Astrocyte of the spinal cord (primary cell): ENCODE measurements around the gene TTC9.

Experiments used
- DNase-seq: peaks from one replicate; pipeline ENCODE4 v3.0.0; 2011; ENCODE audit warnings: low read depth, low spot score
- H3K4me3 ChIP-seq: 2 replicates; pipeline ENCODE4 v1.5.1; 2011; ENCODE audit warnings: low read depth, mild to moderate bottlenecking, low read length, moderate library complexity
- in situ Hi-C: cut with HindIII; loops from 2 replicates; pipeline ENCODE4 v1.10.0; 2017; ENCODE audit warnings: low sequenced_read_pairs
- TF ChIP-seq, protein P1 (sequence below): IDR thresholded peaks from 2 replicates; pipeline ENCODE4 v1.5.1; 2012; ENCODE audit warnings: low read depth, mild to moderate bottlenecking, low read length, inconsistent platforms

Gene TTC9

DNA sequence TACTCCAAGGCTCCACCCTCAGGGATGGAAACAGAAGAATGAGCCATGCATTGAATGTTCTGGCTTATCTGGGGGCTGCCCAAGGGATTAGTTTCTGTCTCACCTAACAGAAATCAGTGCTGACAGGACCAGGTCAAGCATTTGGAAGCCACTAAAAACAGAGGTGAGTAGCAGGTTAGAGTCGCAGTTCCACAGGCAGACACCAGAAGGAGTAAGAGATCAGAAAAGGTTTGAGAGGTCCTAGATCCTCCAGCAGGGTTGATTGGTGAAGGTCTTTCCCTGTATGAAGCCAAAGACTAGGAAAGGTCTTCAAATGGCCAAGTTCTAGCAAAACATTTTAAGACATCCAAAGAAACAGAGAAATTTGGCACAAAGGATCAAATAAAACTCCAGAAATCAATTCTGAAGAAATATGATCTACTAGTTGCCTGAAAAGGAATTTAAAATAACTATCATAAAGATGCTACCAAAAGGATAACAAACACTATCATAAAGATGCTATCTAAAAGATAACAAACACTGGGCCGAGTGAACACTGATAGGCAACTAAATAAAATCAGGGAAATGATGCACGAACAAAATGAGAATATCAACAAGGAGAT is 19.5 kb upstream of the TTC9 start:
- H3K4me3 ChIP-seq = no peak overlapping the region
- TF ChIP-seq, protein P1, sequence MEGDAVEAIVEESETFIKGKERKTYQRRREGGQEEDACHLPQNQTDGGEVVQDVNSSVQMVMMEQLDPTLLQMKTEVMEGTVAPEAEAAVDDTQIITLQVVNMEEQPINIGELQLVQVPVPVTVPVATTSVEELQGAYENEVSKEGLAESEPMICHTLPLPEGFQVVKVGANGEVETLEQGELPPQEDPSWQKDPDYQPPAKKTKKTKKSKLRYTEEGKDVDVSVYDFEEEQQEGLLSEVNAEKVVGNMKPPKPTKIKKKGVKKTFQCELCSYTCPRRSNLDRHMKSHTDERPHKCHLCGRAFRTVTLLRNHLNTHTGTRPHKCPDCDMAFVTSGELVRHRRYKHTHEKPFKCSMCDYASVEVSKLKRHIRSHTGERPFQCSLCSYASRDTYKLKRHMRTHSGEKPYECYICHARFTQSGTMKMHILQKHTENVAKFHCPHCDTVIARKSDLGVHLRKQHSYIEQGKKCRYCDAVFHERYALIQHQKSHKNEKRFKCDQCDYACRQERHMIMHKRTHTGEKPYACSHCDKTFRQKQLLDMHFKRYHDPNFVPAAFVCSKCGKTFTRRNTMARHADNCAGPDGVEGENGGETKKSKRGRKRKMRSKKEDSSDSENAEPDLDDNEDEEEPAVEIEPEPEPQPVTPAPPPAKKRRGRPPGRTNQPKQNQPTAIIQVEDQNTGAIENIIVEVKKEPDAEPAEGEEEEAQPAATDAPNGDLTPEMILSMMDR = peak; percentile 84
- peak; percentile 45 for DNase-seq
- in situ Hi-C loops = no loop called here

DNA sequence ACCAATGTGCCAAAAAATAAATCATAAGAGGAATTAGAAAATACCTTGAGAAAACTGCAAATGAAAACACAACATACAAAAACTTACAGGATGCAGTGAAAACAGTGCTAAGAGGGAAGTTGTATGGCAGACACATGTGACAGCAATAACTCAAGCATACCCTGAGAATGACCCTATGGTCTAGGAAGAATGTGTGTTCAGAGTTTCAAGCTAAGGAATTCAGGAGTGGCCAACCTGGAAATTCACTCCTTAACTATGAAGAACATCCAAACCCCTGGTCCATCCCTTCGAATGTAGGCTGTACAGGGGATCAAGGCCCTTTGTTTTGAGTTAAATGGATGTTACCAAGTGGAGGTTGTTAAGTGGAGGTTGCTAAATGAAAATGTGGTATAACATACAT is 16.7 kb upstream of the TTC9 start:
- TF ChIP-seq, protein P1 = no peak
- DNase-seq = no peak
- in situ Hi-C loops = no loop called here
- no peak overlapping the region for H3K4me3 ChIP-seq

DNA sequence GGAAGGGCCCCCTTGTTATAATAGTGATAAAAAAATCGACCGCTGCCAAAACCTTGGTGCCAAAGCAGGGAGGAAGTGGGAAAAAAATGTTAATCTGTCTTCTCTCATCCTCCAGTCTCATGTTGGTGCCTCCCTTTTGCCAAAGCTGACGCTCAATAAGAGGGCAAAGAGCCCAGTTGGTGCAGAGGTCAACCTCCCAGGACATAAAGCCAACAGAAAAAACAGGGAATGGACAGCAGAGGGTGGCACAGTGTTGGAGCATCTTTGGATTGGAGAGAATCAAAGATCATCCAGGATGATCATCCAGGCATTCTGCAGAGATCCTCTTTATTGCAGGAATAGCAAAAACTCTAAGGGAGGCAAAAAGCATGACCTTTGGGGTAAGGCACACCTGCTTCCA is 9.8 kb upstream of the TTC9 start:
- TF ChIP-seq, protein P1 = no peak
- H3K4me3 ChIP-seq = no peak overlapping the region
- in situ Hi-C loops = no loop called here
- DNase-seq = no peak

DNA sequence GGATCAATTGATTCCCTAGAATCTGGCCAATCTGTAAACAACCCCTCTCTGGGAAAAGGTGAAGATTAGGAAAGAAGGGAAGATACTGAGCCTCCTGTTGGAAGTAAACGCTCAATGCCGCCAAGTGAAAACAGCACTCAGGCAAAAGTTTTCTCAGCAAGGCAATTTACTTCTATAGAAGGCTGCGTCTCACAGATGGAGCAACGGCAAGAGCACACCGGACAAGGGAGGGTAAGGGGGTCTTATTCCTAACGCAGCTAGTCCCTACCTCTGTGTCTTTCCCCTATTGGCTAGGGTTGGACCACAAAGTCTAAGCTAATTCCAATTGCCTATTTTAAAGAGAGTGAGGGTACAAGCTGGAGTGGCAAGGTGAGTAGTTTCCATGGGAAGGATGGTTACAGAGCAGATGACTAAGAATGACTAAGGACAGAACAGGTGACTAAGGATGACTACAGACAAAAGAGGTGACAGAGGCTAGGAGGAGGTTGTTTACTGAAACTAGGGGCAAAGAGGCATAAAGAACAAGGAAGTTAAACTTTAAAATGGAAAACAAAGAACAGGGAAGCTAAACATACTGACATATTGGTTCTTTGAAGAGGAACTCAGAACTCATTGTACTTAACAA is 5.6 kb upstream of the TTC9 start:
- no peak overlapping the region for H3K4me3 ChIP-seq
- TF ChIP-seq, protein P1 = no peak
- in situ Hi-C loops = no loop called here
- DNase-seq = no peak

DNA sequence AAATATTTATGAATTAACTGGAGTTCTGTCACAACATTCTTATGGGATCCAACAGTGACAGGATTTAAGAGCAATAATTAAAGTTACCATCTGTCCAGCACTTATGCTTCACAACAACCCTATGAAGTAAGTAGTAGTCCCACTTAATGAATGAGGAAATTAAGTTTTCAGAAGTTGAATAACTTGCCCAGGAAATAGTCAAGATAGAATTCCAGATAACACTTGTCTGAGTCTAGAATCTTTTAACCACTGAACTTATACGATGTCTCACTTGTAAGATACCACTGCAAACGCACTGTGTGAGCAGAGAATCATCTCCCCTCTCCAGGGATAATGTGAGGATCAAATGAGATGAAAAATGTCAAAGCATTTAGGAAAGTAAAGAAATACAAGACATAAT is 3.3 kb upstream of the TTC9 start:
- DNase-seq = no peak
- in situ Hi-C loops = no loop called here
- no peak overlapping the region for H3K4me3 ChIP-seq
- TF ChIP-seq, protein P1 = no peak

DNA sequence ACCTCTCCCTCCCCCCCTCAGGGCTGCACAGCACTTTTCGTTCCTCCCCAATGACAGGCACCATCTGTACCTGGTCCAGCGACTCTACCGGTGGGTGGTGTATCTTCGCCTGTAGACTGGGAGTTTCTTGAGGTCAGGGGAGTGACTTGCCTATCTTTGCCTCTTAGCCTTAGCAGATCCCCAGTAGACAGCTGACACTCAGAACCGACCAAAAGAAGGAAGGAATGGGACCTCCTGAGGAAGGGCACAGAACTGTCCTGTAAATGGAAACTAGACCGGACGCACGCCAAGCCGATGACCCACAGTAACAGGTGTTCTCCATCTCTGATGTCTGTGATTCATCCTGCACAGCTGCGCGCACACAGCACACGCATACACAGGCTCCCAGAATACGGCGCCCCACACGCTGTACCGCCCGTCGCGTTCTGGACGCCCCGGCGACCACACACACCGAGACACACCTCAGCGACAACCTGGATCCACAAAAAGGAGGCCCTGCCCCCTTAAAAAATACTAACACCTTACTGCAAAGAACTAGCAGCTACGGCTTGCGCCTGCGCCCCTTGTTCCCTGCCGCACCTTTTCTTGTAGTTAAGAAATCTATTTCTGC is 673 bp upstream of the TTC9 start:
- H3K4me3 ChIP-seq = peak overlapping the region; percentile 45
- TF ChIP-seq, protein P1 = no peak
- DNase-seq = peak; percentile 15
- in situ Hi-C loops = no loop called here
